Activated T-cell treated with anti-CD3 and anti-CD28 coated beads, Interleukin-2, amount 50 U/mL, for 4 hours (primary cell): ENCODE results near the gene C11orf86. TPM values are rescaled to one million over a fixed set of nuclear protein-coding genes. Genes with fewer than 3 reads are reported as not detected.
"Not testable (repeated sequence)": the region's sequence is repeated elsewhere in the genome, so short reads cannot be mapped to it uniquely, and the experiment has no call there.

Experiments
- ATAC-seq, 2 donors: fragments of 200-7000 bp; cut with Tn5 transposase; one replicate each; pipeline ENCODE4 v1.10.0; 2021
- DNase-seq: peaks from one replicate; pipeline ENCODE4 v3.0.0-alpha.2; 2020
- H3K27me3 Mint-ChIP-seq: one replicate; pipeline ENCODE4 v1.8.0; 2021; ENCODE audit warnings: low read depth, mixed read lengths
- H3K36me3 Mint-ChIP-seq: one replicate; pipeline ENCODE4 v1.8.0; 2022; ENCODE audit warnings: mixed read lengths; ENCODE audit not compliant: insufficient read depth
- H3K4me1 Mint-ChIP-seq: one replicate; pipeline ENCODE4 v1.8.0; 2021; ENCODE audit warnings: low read depth, mixed read lengths
- H3K4me3 Mint-ChIP-seq: one replicate; pipeline ENCODE4 v1.8.0; 2021; ENCODE audit warnings: mild to moderate bottlenecking, moderate library complexity, mixed read lengths
- H3K9me3 Mint-ChIP-seq: one replicate; pipeline ENCODE4 v1.8.0; 2021; ENCODE audit warnings: mixed read lengths
- total RNA-seq, 3 donors: library from RNA; stranded (reverse); gene quantifications; one replicate each; pipeline ENCODE4 v1.2.1, GENCODE V29; 2021

Gene C11orf86
- total RNA-seq, 3 donors from 2014 or later, result not detected

GRCh38 chr11:66958232-66958955 lies 16.7 kb upstream of the C11orf86 start, which contains the start of gene PC:
TSS of gene PC (minus strand) at chr11:66958383. CDS start at chr11:66872159, 86,224 bp downstream.
- Mint-ChIP-seq H3K36me3 (no peaks in the 10 kb centered on the region), H3K4me3 (peak within 1 kb of the TSS; percentile 78), H3K4me1 (peaks cover 25% of the 10 kb centered on the region), H3K27me3 (no peaks in the 10 kb centered on the region), H3K9me3 (no peaks in the 10 kb centered on the region)
- peak; percentile 94 for DNase-seq
- ATAC-seq, result peak; percentile 97 to 98

GRCh38 chr11:66958956-66959274 lies 16.2 kb upstream of the C11orf86 start:
- Mint-ChIP-seq H3K9me3 (no peaks in the 10 kb centered on the region), H3K27me3 (no peaks in the 10 kb centered on the region), H3K4me3 (peak overlapping the region; percentile 78), H3K36me3 (no peaks in the 10 kb centered on the region), H3K4me1 (peaks cover 25% of the 10 kb centered on the region)
- DNase-seq, result peak; percentile 11
- peak; percentile 8 to 13 for ATAC-seq

GRCh38 chr11:66961691-66962213 lies 13.4 kb upstream of the C11orf86 start:
- not testable (repeated sequence) for ATAC-seq
- H3K4me1 Mint-ChIP-seq, result peaks cover 23% of the 10 kb centered on the region

GRCh38 chr11:66962247-66962646 lies 12.9 kb upstream of the C11orf86 start:
- H3K36me3 Mint-ChIP-seq, result no peaks in the 10 kb centered on the region
- no peaks in the 10 kb centered on the region for H3K9me3 Mint-ChIP-seq
- no peak overlapping the region for H3K4me3 Mint-ChIP-seq
- no peaks in the 10 kb centered on the region for H3K27me3 Mint-ChIP-seq
- H3K4me1 Mint-ChIP-seq, result peaks cover 20% of the 10 kb centered on the region
- no peak for DNase-seq
- no peak for ATAC-seq

More at GRCh38 chr11:66961691-66962213, 13.4 kb upstream of the C11orf86 start:
- not testable (repeated sequence) for H3K4me3 Mint-ChIP-seq, H3K36me3 Mint-ChIP-seq, H3K9me3 Mint-ChIP-seq, H3K27me3 Mint-ChIP-seq, DNase-seq

- H3K9me3 Mint-ChIP-seq, result no peaks in the 10 kb centered on the region
- H3K4me3 Mint-ChIP-seq, result no peak overlapping the region
- ATAC-seq (no peak), DNase-seq (no peak)
- H3K36me3 Mint-ChIP-seq, result no peaks in the 10 kb centered on the region
- no peaks in the 10 kb centered on the region for H3K27me3 Mint-ChIP-seq
- peaks cover 14% of the 10 kb centered on the region for H3K4me1 Mint-ChIP-seq
These were observed 12.3 kb upstream of the C11orf86 start for GRCh38 chr11:66962801-66963200.

- no peaks in the 10 kb centered on the region for H3K27me3 Mint-ChIP-seq
- peaks cover 2% of the 10 kb centered on the region for H3K4me1 Mint-ChIP-seq
- ATAC-seq, result no peak
- no peaks in the 10 kb centered on the region for H3K9me3 Mint-ChIP-seq
- H3K36me3 Mint-ChIP-seq, result no peaks in the 10 kb centered on the region
- DNase-seq, result no peak
- no peak overlapping the region for H3K4me3 Mint-ChIP-seq
These were observed 10.6 kb upstream of the C11orf86 start for GRCh38 chr11:66964495-66964894.

GRCh38 chr11:66966351-66966750 lies 8.8 kb upstream of the C11orf86 start:
- ATAC-seq (no peak), DNase-seq (no peak)
- Mint-ChIP-seq H3K27me3 (no peaks in the 10 kb centered on the region), H3K4me1 (peaks cover 6% of the 10 kb centered on the region), H3K4me3 (no peak overlapping the region), H3K9me3 (no peaks in the 10 kb centered on the region), H3K36me3 (no peaks in the 10 kb centered on the region)

- H3K4me3 Mint-ChIP-seq, result no peak overlapping the region
- no peaks in the 10 kb centered on the region for H3K27me3 Mint-ChIP-seq
- H3K9me3 Mint-ChIP-seq, result no peaks in the 10 kb centered on the region
- DNase-seq (no peak), ATAC-seq (no peak)
- no peaks in the 10 kb centered on the region for H3K36me3 Mint-ChIP-seq
- peaks cover 6% of the 10 kb centered on the region for H3K4me1 Mint-ChIP-seq
These were observed 7.3 kb upstream of the C11orf86 start for GRCh38 chr11:66967670-66968425.

GRCh38 chr11:66969584-66970225 lies 5.4 kb upstream of the C11orf86 start:
- DNase-seq (no peak), ATAC-seq (no peak)
- H3K27me3 Mint-ChIP-seq, result no peaks in the 10 kb centered on the region
- H3K4me3 Mint-ChIP-seq, result no peak overlapping the region
- H3K9me3 Mint-ChIP-seq, result no peaks in the 10 kb centered on the region
- peaks cover 6% of the 10 kb centered on the region for H3K4me1 Mint-ChIP-seq
- H3K36me3 Mint-ChIP-seq, result no peaks in the 10 kb centered on the region

- Mint-ChIP-seq H3K9me3 (no peaks in the 10 kb centered on the region), H3K4me3 (no peak overlapping the region)
- peak; percentile 39 to 40 for ATAC-seq
These were observed 4.7 kb upstream of the C11orf86 start for GRCh38 chr11:66970371-66970806.

GRCh38 chr11:66970807-66971442 lies 4.2 kb upstream of the C11orf86 start:
- DNase-seq, result no peak

More at GRCh38 chr11:66970371-66970806, 4.7 kb upstream of the C11orf86 start:
- H3K4me1 Mint-ChIP-seq, result peaks cover 6% of the 10 kb centered on the region
- no peak for DNase-seq
- H3K27me3 Mint-ChIP-seq, result peaks cover under 1% of the 10 kb centered on the region
- no peaks in the 10 kb centered on the region for H3K36me3 Mint-ChIP-seq

GRCh38 chr11:66971488-66971887 lies 3.6 kb upstream of the C11orf86 start:
- H3K4me1 Mint-ChIP-seq, result peaks cover 6% of the 10 kb centered on the region
- H3K4me3 Mint-ChIP-seq, result no peak overlapping the region
- no peak for ATAC-seq
- no peaks in the 10 kb centered on the region for H3K9me3 Mint-ChIP-seq
- no peaks in the 10 kb centered on the region for H3K36me3 Mint-ChIP-seq
- H3K27me3 Mint-ChIP-seq, result peaks cover 8% of the 10 kb centered on the region
- no peak for DNase-seq

More at GRCh38 chr11:66970807-66971442, 4.2 kb upstream of the C11orf86 start:
- no peaks in the 10 kb centered on the region for H3K36me3 Mint-ChIP-seq
- ATAC-seq, result peak; percentile 78 to 94
- peaks cover 6% of the 10 kb centered on the region for H3K27me3 Mint-ChIP-seq
- H3K9me3 Mint-ChIP-seq, result no peaks in the 10 kb centered on the region
- H3K4me1 Mint-ChIP-seq, result peaks cover 6% of the 10 kb centered on the region
- no peak overlapping the region for H3K4me3 Mint-ChIP-seq

- ATAC-seq, result no peak
- no peak overlapping the region for H3K4me3 Mint-ChIP-seq
- H3K9me3 Mint-ChIP-seq, result no peaks in the 10 kb centered on the region
- peaks cover 8% of the 10 kb centered on the region for H3K27me3 Mint-ChIP-seq
- no peak for DNase-seq
- H3K36me3 Mint-ChIP-seq, result no peaks in the 10 kb centered on the region
- H3K4me1 Mint-ChIP-seq, result peaks cover 6% of the 10 kb centered on the region
These were observed 1.0 kb upstream of the C11orf86 start for GRCh38 chr11:66973956-66974580.
